Testis (tissue), 2 donors: Measurements from ENCODE around the gene HIPK3.
"Not testable (repeated sequence)": the region's sequence is repeated elsewhere in the genome, so short reads cannot be mapped to it uniquely, and the experiment has no call there.

Experiments used
- CTCF ChIP-seq, 3 experiments: fragments of 450-650 bp in 2 of 3; fragments of 200-600 bp in 1 of 3; sonication (generic) in 1 of 3; IDR thresholded peaks; one replicate each; pipeline ENCODE4 v1.5.1; 2016 to 2019; ENCODE audit warnings: antibody characterized with exemption in 3 of 3, mild to moderate bottlenecking in 2 of 3, moderate library complexity in 1 of 3
- POLR2A ChIP-seq: fragments of 450-650 bp; IDR thresholded peaks from one replicate; pipeline ENCODE4 v1.6.1; 2017; ENCODE audit warnings: antibody characterized with exemption, mild to moderate bottlenecking, moderate library complexity

GRCh38 chr11:33368475-33368874 is 111.3 kb downstream of the HIPK3 start:
- TF ChIP-seq CTCF (IDR thresholded peaks at IDR 0.05); POLR2A: not testable (repeated sequence)
